ENCODE data around the gene ZDHHC14. TPM values are rescaled to one million over a fixed set of nuclear protein-coding genes. Genes with fewer than 3 reads are reported as not detected.

The ZDHHC14 gene
- total RNA-seq, 2 experiments from 2014 or later: 1.7 to 2.5 TPM

- Mint-ChIP-seq H3K27me3 (no peaks in the 10 kb centered on the region), H3K9me3 (peaks cover 20% of the 10 kb centered on the region), H3K36me3 (ENCODE audit: low read depth) (peaks cover 3% of the 10 kb centered on the region), H3K4me1 (ENCODE audit: low read depth) (no peaks in the 10 kb centered on the region), H3K4me3 (no peak overlapping the region), H3K27ac (no peak overlapping the region)
- no peak for TF ChIP-seq CTCF (IDR thresholded peaks at IDR 0.05)
- ChIA-PET CTCF (interaction anchor here (0.9 kb wide), 1 partner anchor 147 kb away, joined by 3 read pairs; no protein-coding TSS in a partner anchor), POLR2A (interaction anchor here (0.9 kb wide), 1 partner anchor 105 kb away, joined by 3 read pairs; no protein-coding TSS in a partner anchor)
- ATAC-seq: no peak
- no peak for DNase-seq
- intact Hi-C loops (cut with micrococcal nuclease): no loop called here
Measured at GRCh38 chr6:157726892-157727628, 346.1 kb downstream of the ZDHHC14 start.

Small RNA genes within 50 kb of the gene (microRNA-seq; reads per million reads assigned to microRNA genes)
- gene MIR3692 (ENCODE audit: borderline microRNAs expressed, borderline replicate concordance): not detected

Other genes with a start within 250 kb of the ZDHHC14 start
- 1 to 10 TPM; 7.8 to 8.0 TPM for gene TMEM242, start 57.7 kb upstream of the ZDHHC14 start, total RNA-seq

All from activated CD8-positive, alpha-beta T cell treated with anti-CD3 and anti-CD28 coated beads for 36 hours (primary cell).